ENCODE measurements around the gene MBP. TPM values are rescaled to one million over a fixed set of nuclear protein-coding genes. Genes with fewer than 3 reads are reported as not detected.

MBP gene
- total RNA-seq, 1 experiment from 2014 or later: not detected

- Histone ChIP-seq H3K4me1 (ENCODE audit: insufficient read depth, low read length, poor library complexity, severe bottlenecking) (no peaks in the 10 kb centered on the region), H3K36me3 (ENCODE audit: insufficient read depth, low read length, poor library complexity, severe bottlenecking) (no peaks in the 10 kb centered on the region), H3K27ac (ENCODE audit: low read depth, low read length, poor library complexity, severe bottlenecking) (no peak overlapping the region), H3K9me3 (ENCODE audit: low read depth, low read length, poor library complexity, severe bottlenecking) (no peaks in the 10 kb centered on the region), H3K27me3 (replicated peaks; ENCODE audit: insufficient read depth, low read depth, low read length, poor library complexity) (no peaks in the 10 kb centered on the region), H3K4me3 (ENCODE audit: low read depth, low read length, poor library complexity, severe bottlenecking) (no peak overlapping the region)
- no peak for DNase-seq (ENCODE audit: low spot score)
- intact Hi-C loops (cut with micrococcal nuclease; ENCODE audit: unreplicated experiment): no loop called here
- no TSS peak for BruUV-seq (replicated peaks)
- TF ChIP-seq CTCF (conservative IDR thresholded peaks at IDR 0.05; ENCODE audit: low read depth, low read length) (no peak), EZH2 (IDR thresholded peaks at IDR 0.05; ENCODE audit: borderline replicate concordance, low read depth, low read length, poor library complexity, severe bottlenecking) (no peak)
- ChIA-PET POLR2A (ENCODE audit: low non-redundant PET) (no interaction called here), CTCF (no interaction called here)
These were observed 18.0 kb downstream of the MBP start for GRCh38 chr18:77114415-77115191.

GRCh38 chr18:77114152-77114414, 18.5 kb downstream of the MBP start:
- ChIA-PET POLR2A (ENCODE audit: low non-redundant PET) (no interaction called here), CTCF (no interaction called here)
- Histone ChIP-seq H3K4me3 (ENCODE audit: low read depth, low read length, poor library complexity, severe bottlenecking) (no peak overlapping the region), H3K36me3 (ENCODE audit: insufficient read depth, low read length, poor library complexity, severe bottlenecking) (no peaks in the 10 kb centered on the region), H3K4me1 (ENCODE audit: insufficient read depth, low read length, poor library complexity, severe bottlenecking) (no peaks in the 10 kb centered on the region), H3K27me3 (replicated peaks; ENCODE audit: insufficient read depth, low read depth, low read length, poor library complexity) (no peaks in the 10 kb centered on the region), H3K9me3 (ENCODE audit: low read depth, low read length, poor library complexity, severe bottlenecking) (no peaks in the 10 kb centered on the region), H3K27ac (ENCODE audit: low read depth, low read length, poor library complexity, severe bottlenecking) (no peak overlapping the region)
- no TSS peak for BruUV-seq (replicated peaks)
- no peak for TF ChIP-seq EZH2 (IDR thresholded peaks at IDR 0.05; ENCODE audit: borderline replicate concordance, low read depth, low read length, poor library complexity, severe bottlenecking)
- no peak for TF ChIP-seq CTCF (conservative IDR thresholded peaks at IDR 0.05; ENCODE audit: low read depth, low read length)
- no peak for DNase-seq (ENCODE audit: low spot score)
- intact Hi-C loops (cut with micrococcal nuclease; ENCODE audit: unreplicated experiment): no loop called here

GRCh38 chr18:77113361-77114151, 19.0 kb downstream of the MBP start:
- H3K27ac ChIP-seq (ENCODE audit: low read depth, low read length, poor library complexity, severe bottlenecking): no peak overlapping the region

More at GRCh38 chr18:77113361-77114151, 19.0 kb downstream of the MBP start:
- Histone ChIP-seq H3K27me3 (replicated peaks; ENCODE audit: insufficient read depth, low read depth, low read length, poor library complexity) (no peaks in the 10 kb centered on the region), H3K4me3 (ENCODE audit: low read depth, low read length, poor library complexity, severe bottlenecking) (no peak overlapping the region), H3K9me3 (ENCODE audit: low read depth, low read length, poor library complexity, severe bottlenecking) (no peaks in the 10 kb centered on the region), H3K4me1 (ENCODE audit: insufficient read depth, low read length, poor library complexity, severe bottlenecking) (no peaks in the 10 kb centered on the region), H3K36me3 (ENCODE audit: insufficient read depth, low read length, poor library complexity, severe bottlenecking) (no peaks in the 10 kb centered on the region)
- intact Hi-C loops (cut with micrococcal nuclease; ENCODE audit: unreplicated experiment): no loop called here
- ChIA-PET CTCF (no interaction called here), POLR2A (ENCODE audit: low non-redundant PET) (no interaction called here)
- TF ChIP-seq CTCF (conservative IDR thresholded peaks at IDR 0.05; ENCODE audit: low read depth, low read length): no peak
- no peak for TF ChIP-seq EZH2 (IDR thresholded peaks at IDR 0.05; ENCODE audit: borderline replicate concordance, low read depth, low read length, poor library complexity, severe bottlenecking)
- no peak for DNase-seq (ENCODE audit: low spot score)
- no TSS peak for BruUV-seq (replicated peaks)
